8988T (cell line): Measurements from ENCODE around the gene ITPKB.

ENCODE experiments used
- DNase-seq: peaks from one replicate; pipeline ENCODE4 v3.0.0; 2011

The ITPKB gene

GRCh38 chr1:226680653-226681052, 58.4 kb downstream of the ITPKB start:
- DNase-seq = no peak

GRCh38 chr1:226679853-226680516, 59.1 kb downstream of the ITPKB start:
- DNase-seq = peak; percentile 50

GRCh38 chr1:226679262-226679661, 59.8 kb downstream of the ITPKB start:
- no peak for DNase-seq

- DNase-seq = no peak
Measured at GRCh38 chr1:226678701-226679100, 60.4 kb downstream of the ITPKB start.

- DNase-seq = no peak
Measured at GRCh38 chr1:226678251-226678650, 60.8 kb downstream of the ITPKB start.

- DNase-seq = no peak
Measured at GRCh38 chr1:226677027-226678020, 61.8 kb downstream of the ITPKB start.

GRCh38 chr1:226676381-226676780, 62.7 kb downstream of the ITPKB start:
- no peak for DNase-seq

- DNase-seq = no peak
Measured at GRCh38 chr1:226675715-226676357, 63.2 kb downstream of the ITPKB start.

- DNase-seq = no peak
Measured at GRCh38 chr1:226674892-226675714, 64.0 kb downstream of the ITPKB start.

- no peak for DNase-seq
Measured at GRCh38 chr1:226672339-226672762, 66.7 kb downstream of the ITPKB start.

- no peak for DNase-seq
Measured at GRCh38 chr1:226671277-226671676, 67.8 kb downstream of the ITPKB start.

GRCh38 chr1:226670073-226670472, 69.0 kb downstream of the ITPKB start:
- DNase-seq = no peak

GRCh38 chr1:226668173-226668560, 70.9 kb downstream of the ITPKB start:
- no peak for DNase-seq

- no peak for DNase-seq
Measured at GRCh38 chr1:226666692-226667091, 72.4 kb downstream of the ITPKB start.

- DNase-seq = no peak
Measured at GRCh38 chr1:226666164-226666506, 72.9 kb downstream of the ITPKB start.

GRCh38 chr1:226665505-226666163, 73.4 kb downstream of the ITPKB start:
- DNase-seq = no peak

GRCh38 chr1:226664413-226665101, 74.5 kb downstream of the ITPKB start:
- no peak for DNase-seq

GRCh38 chr1:226663327-226663704, 75.8 kb downstream of the ITPKB start:
- no peak for DNase-seq

GRCh38 chr1:226662642-226663326, 76.3 kb downstream of the ITPKB start:
- no peak for DNase-seq

GRCh38 chr1:226661965-226662364, 77.1 kb downstream of the ITPKB start:
- no peak for DNase-seq

- no peak for DNase-seq
Measured at GRCh38 chr1:226661271-226661670, 77.8 kb downstream of the ITPKB start.
